ENCODE measurements around the gene MORF4L2. TPM values are rescaled to one million over a fixed set of nuclear protein-coding genes. Genes with fewer than 3 reads are reported as not detected.
A peak's percentile ranks its signal among the peaks of the same experiment; 100 is the strongest.

Gene MORF4L2
- total and polyA plus RNA-seq, 7 donors: 182 to 524 (median 273) TPM

DNA sequence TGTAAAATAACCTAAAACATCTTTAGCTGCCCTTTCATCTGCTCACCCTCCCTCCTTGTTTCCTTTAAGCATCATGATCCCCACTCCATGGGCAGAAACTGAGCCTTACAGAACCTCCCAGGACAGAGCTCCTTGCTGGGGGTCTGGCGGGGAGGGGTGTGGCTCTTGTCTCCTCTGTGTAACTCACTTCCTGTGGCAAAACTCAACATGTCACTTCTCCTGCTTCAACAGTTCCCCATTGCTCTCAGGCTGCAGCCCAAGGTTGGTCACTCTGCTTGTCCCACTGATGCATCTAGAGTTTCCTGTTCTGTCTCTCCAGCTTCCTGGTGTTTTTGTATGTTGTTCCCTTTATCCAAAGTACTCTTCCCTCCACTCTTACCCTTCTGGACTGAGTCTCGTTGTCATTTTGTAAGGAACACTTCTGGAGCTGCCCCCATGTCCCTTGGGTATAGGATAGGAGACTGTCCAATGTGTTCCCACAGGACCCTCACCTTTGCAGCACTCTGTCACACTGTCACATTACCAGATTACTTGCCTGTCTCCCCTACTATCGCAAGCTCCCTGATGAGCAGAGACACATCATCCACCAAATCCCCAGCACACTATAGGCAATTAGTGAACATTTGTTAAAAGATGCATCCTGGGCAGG lies 43.8 kb upstream of the MORF4L2 start:
- no peaks in the 10 kb centered on the region for H3K36me3 ChIP-seq (ENCODE audit: insufficient read depth in 1 of 2, low read depth in 1 of 2)
- H3K9me3 ChIP-seq: no peaks in the 10 kb centered on the region
- no peak overlapping the region for H3K4me3 ChIP-seq
- no peaks in the 10 kb centered on the region for H3K4me1 ChIP-seq
- WGBS, 3 donors: 50 to 61% (median 56%) methylated on average over 3 of the region's 3 CpGs
- ATAC-seq: no peak
- peaks cover 0 to 53% (median 0%) of the 10 kb centered on the region in 3 donors for H3K27me3 ChIP-seq (ENCODE audit: insufficient read depth in 3 of 3, low read length in 2 of 3)
- no peak for DNase-seq
- H3K27ac ChIP-seq: no peak overlapping the region
- no peak for TF ChIP-seq CTCF (IDR thresholded peaks at IDR 0.05)
- intact Hi-C loops (cut with DNase I): no loop called here

GRCh38 chrX:103729015-103729414 lies 42.5 kb upstream of the MORF4L2 start:
- TF ChIP-seq CTCF (IDR thresholded peaks at IDR 0.05): no peak
- intact Hi-C loops (cut with DNase I): no loop called here
- H3K36me3 ChIP-seq (ENCODE audit: insufficient read depth in 1 of 2, low read depth in 1 of 2): no peaks in the 10 kb centered on the region
- no peak overlapping the region for H3K4me3 ChIP-seq
- H3K4me1 ChIP-seq: no peaks in the 10 kb centered on the region
- 58 to 78% (median 77%) methylated on average over 3 to 5 of the region's 5 CpGs for WGBS, 3 donors
- H3K27me3 ChIP-seq (ENCODE audit: insufficient read depth in 3 of 3, low read length in 2 of 3): peaks cover 0 to 47% (median 0%) of the 10 kb centered on the region in 3 donors
- no peaks in the 10 kb centered on the region for H3K9me3 ChIP-seq
- DNase-seq: no peak
- no peak for ATAC-seq
- H3K27ac ChIP-seq: no peak overlapping the region

- Histone ChIP-seq H3K27me3 (ENCODE audit: insufficient read depth in 3 of 3, low read length in 2 of 3) (peaks cover 0 to 40% (median 0%) of the 10 kb centered on the region in 3 donors), H3K4me1 (no peaks in the 10 kb centered on the region), H3K4me3 (no peak overlapping the region), H3K36me3 (ENCODE audit: insufficient read depth in 1 of 2, low read depth in 1 of 2) (no peaks in the 10 kb centered on the region), H3K27ac (no peak overlapping the region), H3K9me3 (no peaks in the 10 kb centered on the region)
- no peak for TF ChIP-seq CTCF (IDR thresholded peaks at IDR 0.05)
- no peak for DNase-seq
- ATAC-seq: no peak
- 59 to 78% (median 73%) methylated on average over 4 of the region's 4 CpGs for WGBS, 3 donors
- intact Hi-C loops (cut with DNase I): no loop called here
Observed at GRCh38 chrX:103727115-103727514, 40.6 kb upstream of the MORF4L2 start.

GRCh38 chrX:103726477-103726876 lies 40.0 kb upstream of the MORF4L2 start:
- ATAC-seq (no peak), DNase-seq (no peak)
- Histone ChIP-seq H3K4me3 (no peak overlapping the region), H3K27ac (no peak overlapping the region), H3K9me3 (no peaks in the 10 kb centered on the region), H3K4me1 (no peaks in the 10 kb centered on the region), H3K36me3 (ENCODE audit: insufficient read depth in 1 of 2, low read depth in 1 of 2) (no peaks in the 10 kb centered on the region), H3K27me3 (ENCODE audit: insufficient read depth in 3 of 3, low read length in 2 of 3) (peaks cover 0 to 36% (median 0%) of the 10 kb centered on the region in 3 donors)
- intact Hi-C loops (cut with DNase I): no loop called here
- WGBS, 3 donors: 52 to 67% (median 56%) methylated on average over 5 of the region's 5 CpGs
- TF ChIP-seq CTCF (IDR thresholded peaks at IDR 0.05): no peak

DNA sequence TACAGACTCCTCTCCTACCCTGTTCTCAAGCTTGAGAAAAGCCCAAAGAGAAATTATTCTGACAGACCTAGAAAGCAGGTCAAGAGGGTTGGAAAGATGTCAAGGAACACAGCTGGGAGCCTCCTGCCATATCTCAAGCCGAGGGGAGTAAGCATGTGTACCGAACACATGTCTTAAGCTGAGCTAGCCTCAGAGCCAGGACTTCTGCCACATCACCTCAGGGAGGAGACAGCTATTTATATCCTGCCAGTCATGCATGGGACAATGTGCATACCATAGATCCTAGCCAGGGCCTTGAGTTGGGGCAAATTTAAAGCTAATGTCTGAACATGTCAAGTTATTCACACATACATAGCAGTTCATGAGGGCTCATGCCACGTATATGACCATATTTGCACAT lies 36.0 kb upstream of the MORF4L2 start:
- TF ChIP-seq CTCF (IDR thresholded peaks at IDR 0.05): no peak
- intact Hi-C loops (cut with DNase I): no loop called here
- 39 to 55% (median 48%) methylated on average over 3 of the region's 3 CpGs for WGBS, 3 donors
- Histone ChIP-seq H3K36me3 (ENCODE audit: insufficient read depth in 1 of 2, low read depth in 1 of 2) (no peaks in the 10 kb centered on the region), H3K27me3 (ENCODE audit: insufficient read depth in 3 of 3, low read length in 2 of 3) (peaks cover 0 to 16% (median 0%) of the 10 kb centered on the region in 3 donors), H3K9me3 (no peaks in the 10 kb centered on the region), H3K4me3 (no peak overlapping the region), H3K27ac (no peak overlapping the region), H3K4me1 (no peaks in the 10 kb centered on the region)
- DNase-seq: no peak
- ATAC-seq: peak; percentile 86 to 99 (median 91)
